ENCODE results near the gene B3GNT5. TPM values are rescaled to one million over a fixed set of nuclear protein-coding genes. Genes with fewer than 3 reads are reported as not detected.

Gene B3GNT5
- total RNA-seq, 1 experiment from 2014 or later = 7.7 TPM

- ATAC-seq (0 out of 2 replicates have a peak, but pooled peaks have one; percentile 18), DNase-seq (ENCODE audit: low spot score) (no peak)
- peaks cover 7% of the 10 kb centered on the region for H3K4me1 Mint-ChIP-seq
- peaks cover 3% of the 10 kb centered on the region; the same call in 1 of the 2 replicates for H3K36me3 Mint-ChIP-seq
- no peak overlapping the region for H3K4me3 Mint-ChIP-seq
- ChIA-PET CTCF (interaction anchor here (2.0 kb wide), 1 partner anchor 21 kb away, joined by 5 read pairs; no protein-coding TSS in a partner anchor), POLR2A (no interaction called here)
- no peak for TF ChIP-seq ZMAT4 (CRISPR knock-in tag; IDR thresholded peaks at IDR 0.05)
- no peak for TF ChIP-seq USF2 (CRISPR knock-in tag; IDR thresholded peaks at IDR 0.05)
- TF ChIP-seq ELF4 (CRISPR knock-in tag; IDR thresholded peaks at IDR 0.05; ENCODE audit: low read depth) = no peak
- TF ChIP-seq ZNF317 (CRISPR knock-in tag; IDR thresholded peaks at IDR 0.05; ENCODE audit: borderline replicate concordance, low read depth) = no peak
- TF ChIP-seq CREB1 (CRISPR knock-in tag; IDR thresholded peaks at IDR 0.05) = no peak
- TF ChIP-seq PRDM15 (CRISPR knock-in tag; IDR thresholded peaks at IDR 0.05) = no peak
- no peak for TF ChIP-seq TP53 (CRISPR knock-in tag; IDR thresholded peaks at IDR 0.05)
- no peak for TF ChIP-seq MYBL2 (CRISPR knock-in tag; IDR thresholded peaks at IDR 0.05)
- TF ChIP-seq NFATC4 (CRISPR knock-in tag; IDR thresholded peaks at IDR 0.05) = no peak
- no peak for TF ChIP-seq ZNF138 (CRISPR knock-in tag; conservative IDR thresholded peaks at IDR 0.05)
- no peak for TF ChIP-seq JUN (CRISPR knock-in tag; IDR thresholded peaks at IDR 0.05)
- no peak for TF ChIP-seq ZNF423 (CRISPR knock-in tag; IDR thresholded peaks at IDR 0.05)
- TF ChIP-seq EMX1 (CRISPR knock-in tag; IDR thresholded peaks at IDR 0.05) = no peak
- TF ChIP-seq ATF2 (CRISPR knock-in tag; IDR thresholded peaks at IDR 0.05; ENCODE audit: borderline replicate concordance, low read depth) = no peak
- H3K27me3 Mint-ChIP-seq (ENCODE audit: low read depth) = no peaks in the 10 kb centered on the region
- H3K27ac Mint-ChIP-seq = no peak overlapping the region
- H3K9me3 Mint-ChIP-seq = no peaks in the 10 kb centered on the region
Observed at GRCh38 chr3:183285828-183286457, 32.9 kb downstream of the B3GNT5 start.

GRCh38 chr3:183287301-183287971, 34.4 kb downstream of the B3GNT5 start:
- ATAC-seq (no peak), DNase-seq (ENCODE audit: low spot score) (no peak)
- Mint-ChIP-seq H3K27ac (no peak overlapping the region), H3K9me3 (peaks cover 3% of the 10 kb centered on the region; the same call in 1 of the 2 replicates), H3K27me3 (ENCODE audit: low read depth) (no peaks in the 10 kb centered on the region), H3K36me3 (peaks cover 12% of the 10 kb centered on the region; the same call in 1 of the 2 replicates), H3K4me3 (no peak overlapping the region), H3K4me1 (no peaks in the 10 kb centered on the region)
- ChIA-PET CTCF (interaction anchor here (0.6 kb wide), 1 partner anchor 11 kb away, joined by 4 read pairs; no protein-coding TSS in a partner anchor), POLR2A (no interaction called here)
- no peak for TF ChIP-seq TEAD1 (CRISPR knock-in tag; IDR thresholded peaks at IDR 0.05)
- TF ChIP-seq RORB (CRISPR knock-in tag; IDR thresholded peaks at IDR 0.05) = no peak
- TF ChIP-seq ZSCAN18 (CRISPR knock-in tag; IDR thresholded peaks at IDR 0.05) = no peak
- no peak for TF ChIP-seq TP53 (CRISPR knock-in tag; IDR thresholded peaks at IDR 0.05)
- no peak for TF ChIP-seq SMAD3 (CRISPR knock-in tag; IDR thresholded peaks at IDR 0.05; ENCODE audit: borderline replicate concordance)
- no peak for TF ChIP-seq CTCF (IDR thresholded peaks at IDR 0.05)
- no peak for TF ChIP-seq CREM (CRISPR knock-in tag; IDR thresholded peaks at IDR 0.05)
- TF ChIP-seq FOXP4 (CRISPR knock-in tag; IDR thresholded peaks at IDR 0.05) = no peak
